ENCODE measurements around the gene NFKB2.

Gene NFKB2

DNA sequence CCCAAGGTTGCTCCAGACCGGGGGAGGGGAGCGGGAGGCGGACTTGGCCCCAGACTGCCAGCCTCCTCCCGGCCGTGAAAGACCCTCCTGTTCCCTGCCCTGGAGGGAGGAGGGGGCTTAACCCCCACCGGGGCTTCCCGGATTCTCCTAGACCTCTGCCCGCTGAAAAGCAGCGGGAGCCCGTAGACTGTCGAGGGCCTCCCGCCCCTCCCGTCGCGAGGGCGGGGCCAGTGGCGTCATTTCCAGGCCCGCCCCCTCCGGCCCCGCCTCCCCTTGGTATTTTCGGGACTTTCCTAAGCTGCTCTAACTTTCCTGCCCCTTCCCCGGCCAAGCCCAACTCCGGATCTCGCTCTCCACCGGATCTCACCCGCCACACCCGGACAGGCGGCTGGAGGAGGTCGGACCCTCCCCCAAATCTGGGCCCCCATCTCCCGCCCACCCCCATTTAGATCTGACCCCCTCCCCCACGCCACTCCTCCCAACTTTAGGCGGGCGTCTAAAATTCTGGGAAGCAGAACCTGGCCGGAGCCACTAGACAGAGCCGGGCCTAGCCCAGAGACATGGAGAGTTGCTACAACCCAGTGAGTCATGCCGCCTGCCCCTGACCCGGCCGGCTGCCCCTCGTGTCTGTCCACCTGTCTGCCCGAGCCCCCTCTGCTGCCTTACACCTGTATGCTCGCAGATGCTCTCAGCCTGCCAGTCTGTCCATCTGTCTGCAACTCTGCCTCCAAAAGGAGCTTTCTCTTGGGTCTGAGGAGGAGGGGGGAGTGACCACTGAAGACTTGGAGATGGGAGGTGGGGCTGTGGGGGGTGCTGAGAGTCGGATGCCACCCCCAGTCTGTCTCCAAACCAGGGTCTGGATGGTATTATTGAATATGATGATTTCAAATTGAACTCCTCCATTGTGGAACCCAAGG lies at the start of gene NFKB2:
Gene NFKB2 (plus strand): TSS at position 306 of the 917 bp plus-strand sequence. CDS start 255 bp downstream, at position 561.
- DNase-seq: peak; percentile 65 to 97 (median 78)
- intact Hi-C loops (cut with DNase I): loop anchor here (2.0 to 5.0 kb wide), 3 partner anchors 83 to 228 kb away; partner anchors contain the start of gene ELOVL3

DNA sequence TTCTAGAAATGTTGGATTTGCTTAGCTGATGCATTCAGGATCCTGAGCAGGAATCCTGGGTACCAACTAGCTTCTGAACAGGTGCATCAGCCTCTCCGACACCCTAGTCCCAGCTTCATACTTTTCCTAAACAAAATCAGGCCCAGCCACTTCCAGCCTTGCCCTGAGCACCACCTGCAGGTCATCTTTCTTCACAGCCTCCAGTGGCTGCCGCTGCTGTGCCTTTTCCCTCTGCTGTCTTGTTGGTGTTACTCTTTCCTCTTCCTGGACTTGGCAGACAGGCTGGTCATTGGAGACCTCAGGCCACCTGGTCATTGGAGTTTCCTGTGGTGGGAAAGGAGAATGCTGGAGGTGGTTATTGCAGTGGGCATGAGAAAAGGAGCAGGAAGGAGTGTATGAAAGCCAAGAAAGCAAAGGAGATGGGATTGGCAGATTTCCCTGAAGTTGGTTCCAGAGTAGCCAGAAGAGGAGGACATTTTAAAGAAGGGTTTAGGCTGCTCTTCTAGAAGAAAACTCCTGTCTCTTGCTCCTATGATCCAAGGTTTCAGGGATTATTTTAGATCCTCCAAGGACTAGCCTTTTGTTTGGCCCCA lies 48.2 kb upstream of the NFKB2 start:
- intact Hi-C loops (cut with DNase I): no loop called here
- DNase-seq: peak in 7 of 10 donors; percentile 12 to 90 (median 24)

DNA sequence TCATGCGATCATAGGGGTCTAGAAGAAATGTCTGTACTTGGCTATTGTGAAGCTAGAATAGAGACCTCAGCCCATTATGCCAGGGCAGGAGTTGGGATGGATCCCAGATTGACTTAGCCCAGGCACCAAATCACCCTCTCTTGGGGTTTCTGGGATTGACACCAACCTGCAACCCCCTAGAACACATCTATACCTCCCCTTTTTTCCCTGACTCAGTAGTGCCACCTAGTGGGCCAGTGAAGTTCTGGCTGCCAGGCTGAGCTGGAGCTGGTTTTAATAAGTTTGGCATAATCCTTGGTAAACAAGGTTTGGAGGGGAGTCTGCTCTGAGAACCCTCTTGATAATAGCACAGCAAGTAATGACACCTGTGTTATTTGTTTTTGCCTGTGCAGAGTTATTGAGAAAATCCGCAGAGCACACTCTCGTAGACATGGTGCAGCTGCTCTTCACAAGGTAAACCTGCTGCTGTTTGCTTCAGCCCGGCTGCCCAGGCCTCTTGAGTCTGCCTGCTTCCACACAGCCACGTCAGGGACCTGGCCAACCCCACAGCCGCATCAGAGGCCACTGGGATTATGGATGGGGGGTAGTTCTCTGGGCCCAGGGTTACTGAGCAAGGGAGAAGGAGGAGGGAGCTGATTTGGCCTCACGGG lies 43.3 kb upstream of the NFKB2 start:
- DNase-seq: peak in 6 of 10 donors; percentile 39 to 70 (median 60)
- intact Hi-C loops (cut with DNase I): loop anchor here (1.0 to 5.0 kb wide), 2 partner anchors 123 to 185 kb away; no protein-coding TSS in a partner anchor

DNA sequence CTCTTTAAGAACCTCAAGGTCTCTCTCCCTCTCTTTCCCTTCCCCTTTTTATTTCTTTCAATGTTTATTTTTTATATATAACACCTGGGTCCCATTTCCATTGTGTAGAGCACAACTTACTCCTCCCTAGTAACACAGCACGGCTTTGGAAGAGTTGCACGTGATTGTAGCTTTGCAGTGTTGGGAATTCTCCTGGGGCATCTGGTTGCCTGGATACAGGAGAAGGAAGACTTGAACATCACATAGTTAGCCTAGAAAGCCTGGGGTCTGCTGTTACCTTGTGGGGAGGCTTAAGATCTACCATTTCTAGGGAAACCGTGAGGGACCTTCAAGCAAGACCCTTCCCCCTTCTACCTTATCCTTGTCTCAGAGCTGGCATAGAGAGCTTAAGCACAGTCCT lies 41.1 kb upstream of the NFKB2 start:
- intact Hi-C loops (cut with DNase I): loop anchor here (5.0 kb wide), 1 partner anchor 187 kb away; no protein-coding TSS in a partner anchor
- no peak for DNase-seq

DNA sequence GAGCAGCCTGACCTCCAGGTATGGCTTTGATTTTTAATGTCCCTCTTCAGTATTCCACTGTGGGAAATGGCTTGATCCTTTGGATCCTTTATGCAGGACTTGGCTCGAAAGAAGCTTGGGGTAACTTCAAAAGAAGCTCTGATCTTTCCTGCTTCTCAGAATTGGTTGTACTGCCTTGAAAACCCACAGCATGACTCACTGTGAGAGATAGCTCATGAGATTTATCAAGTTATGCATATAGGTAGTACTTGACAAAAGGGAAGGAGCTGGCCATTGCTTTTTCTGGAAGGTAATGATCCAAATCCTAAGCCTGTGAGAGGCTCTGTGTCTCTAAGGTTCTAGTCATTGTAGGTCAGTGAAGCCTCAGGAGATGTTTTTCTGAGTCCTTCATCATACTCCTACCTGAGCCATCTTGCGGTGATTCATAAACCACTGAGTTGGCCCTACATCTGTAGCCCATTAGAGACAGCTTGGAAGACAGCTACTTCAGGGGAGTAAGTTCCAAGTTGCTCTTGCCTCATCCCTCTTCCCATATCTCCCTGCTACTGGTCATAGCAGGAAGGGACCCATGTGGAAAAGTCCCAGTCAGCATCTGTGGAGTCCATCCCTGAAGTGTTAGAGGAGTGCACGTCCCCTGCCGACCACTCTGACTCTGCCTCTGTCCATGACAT lies 36.7 kb upstream of the NFKB2 start:
- no peak for DNase-seq
- intact Hi-C loops (cut with DNase I): no loop called here

DNA sequence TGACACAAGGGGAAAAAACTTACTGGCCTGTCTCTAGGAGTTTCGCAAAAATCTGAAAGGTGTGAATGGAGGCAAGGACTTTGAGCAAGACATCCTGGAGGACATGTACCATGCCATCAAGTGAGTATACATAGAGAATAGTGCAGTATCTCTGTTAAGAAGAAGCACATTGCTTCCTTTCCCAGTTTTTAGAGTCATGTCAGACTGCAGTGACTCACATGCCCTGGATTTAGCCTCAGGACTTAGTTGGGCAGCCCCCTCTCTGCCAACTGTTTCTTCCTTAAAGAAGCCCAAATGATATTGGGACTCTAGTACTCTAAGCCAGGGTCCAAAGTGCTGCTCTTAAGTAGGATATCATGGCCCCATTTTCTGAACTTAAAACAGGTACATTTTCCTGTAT lies 28.1 kb upstream of the NFKB2 start:
- intact Hi-C loops (cut with DNase I): no loop called here
- no peak for DNase-seq

DNA sequence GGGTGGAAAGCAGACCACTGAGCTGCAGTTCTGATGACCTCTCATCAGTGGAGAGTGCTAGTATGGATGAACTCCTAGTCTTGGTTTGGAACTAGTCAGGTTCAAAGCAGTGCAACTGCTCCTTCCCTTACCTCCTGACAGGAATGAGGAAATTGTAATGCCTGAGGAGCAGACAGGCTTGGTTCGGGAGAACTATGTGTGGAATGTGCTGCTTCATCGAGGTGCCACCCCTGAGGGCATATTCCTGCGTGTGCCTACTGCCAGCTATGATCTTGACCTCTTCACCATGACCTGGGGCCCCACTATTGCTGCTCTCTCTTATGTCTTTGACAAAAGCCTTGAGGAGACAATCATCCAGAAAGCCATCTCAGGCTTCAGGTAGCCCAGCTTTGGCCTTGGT lies 27.4 kb upstream of the NFKB2 start:
- DNase-seq: no peak
- intact Hi-C loops (cut with DNase I): no loop called here

DNA sequence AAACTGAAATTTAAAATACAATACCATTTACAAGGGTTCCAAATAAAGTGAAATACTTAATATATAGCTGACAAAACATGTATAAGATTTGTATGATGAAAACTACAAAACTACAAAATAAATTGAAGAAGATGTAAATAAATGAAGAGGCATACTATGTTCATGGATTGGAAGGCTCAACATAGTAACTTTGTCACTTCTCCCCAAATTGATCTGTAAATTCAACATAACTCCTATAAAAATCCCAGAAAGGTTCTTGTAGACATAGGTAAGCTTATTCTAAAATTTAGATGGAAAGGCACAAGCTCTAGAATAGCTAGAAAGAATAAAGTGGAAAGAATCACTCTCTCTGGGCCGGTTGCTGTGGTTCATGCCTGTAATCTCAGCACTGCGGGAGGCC lies 24.2 kb upstream of the NFKB2 start:
- intact Hi-C loops (cut with DNase I): no loop called here
- DNase-seq: no peak

DNA sequence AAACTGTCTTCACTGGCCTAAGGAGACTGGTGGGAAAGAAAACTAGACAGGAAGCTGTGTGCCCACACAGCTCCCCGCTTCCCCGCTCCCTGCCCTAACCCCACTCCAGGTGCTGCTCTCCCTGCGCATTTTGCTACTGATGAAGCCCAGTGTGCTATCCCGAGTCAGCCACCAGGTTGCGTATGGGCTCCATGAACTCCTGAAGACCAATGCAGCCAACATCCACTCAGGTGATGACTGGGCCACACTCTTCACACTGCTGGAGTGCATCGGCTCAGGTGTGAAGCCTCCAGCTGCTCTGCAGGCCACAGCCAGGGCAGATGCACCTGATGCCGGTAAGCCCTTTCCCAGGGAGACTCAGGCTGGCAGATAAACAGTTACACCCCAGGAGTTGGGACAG lies 20.3 kb upstream of the NFKB2 start:
- no peak for DNase-seq
- intact Hi-C loops (cut with DNase I): no loop called here

DNA sequence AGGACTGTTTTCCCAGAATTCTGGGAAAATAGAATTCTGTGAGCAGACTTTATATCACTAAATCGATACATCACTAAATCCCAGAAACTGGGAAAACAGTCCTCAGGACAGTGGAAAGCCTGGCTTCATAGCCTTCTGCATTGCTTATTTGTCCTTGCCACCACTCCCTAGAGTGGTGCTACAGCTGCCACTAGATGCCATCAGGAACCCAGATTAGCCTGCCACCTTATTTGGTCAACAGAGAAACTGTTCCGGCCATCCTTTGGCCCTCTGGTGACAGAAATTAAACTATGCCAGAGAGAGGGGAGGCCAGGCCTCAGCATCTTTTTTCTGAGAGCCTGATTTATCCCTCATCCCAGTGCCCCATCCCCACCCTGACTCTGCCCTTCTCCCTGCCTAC lies 19.6 kb upstream of the NFKB2 start:
- intact Hi-C loops (cut with DNase I): no loop called here
- no peak for DNase-seq

DNA sequence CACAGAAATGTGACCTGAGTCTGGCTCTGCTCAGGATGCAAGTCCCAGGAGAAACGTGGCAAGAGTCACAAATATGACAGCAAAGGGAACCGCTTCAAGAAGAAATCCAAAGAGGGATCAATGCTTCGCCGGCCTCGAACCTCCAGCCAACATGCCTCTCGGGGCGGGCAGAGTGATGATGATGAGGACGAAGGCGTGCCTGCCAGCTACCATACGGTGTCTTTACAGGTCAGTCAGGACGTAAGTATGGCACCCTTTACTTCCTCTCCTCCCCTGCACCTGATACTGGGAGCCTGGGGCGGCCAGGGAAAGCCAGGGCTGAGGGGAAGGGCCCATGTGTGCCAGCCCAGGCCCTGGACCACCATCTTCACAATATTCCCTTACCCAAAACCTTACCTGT lies 18.6 kb upstream of the NFKB2 start:
- intact Hi-C loops (cut with DNase I): no loop called here
- DNase-seq: peak in 1 of 10 donors; percentile 70

DNA sequence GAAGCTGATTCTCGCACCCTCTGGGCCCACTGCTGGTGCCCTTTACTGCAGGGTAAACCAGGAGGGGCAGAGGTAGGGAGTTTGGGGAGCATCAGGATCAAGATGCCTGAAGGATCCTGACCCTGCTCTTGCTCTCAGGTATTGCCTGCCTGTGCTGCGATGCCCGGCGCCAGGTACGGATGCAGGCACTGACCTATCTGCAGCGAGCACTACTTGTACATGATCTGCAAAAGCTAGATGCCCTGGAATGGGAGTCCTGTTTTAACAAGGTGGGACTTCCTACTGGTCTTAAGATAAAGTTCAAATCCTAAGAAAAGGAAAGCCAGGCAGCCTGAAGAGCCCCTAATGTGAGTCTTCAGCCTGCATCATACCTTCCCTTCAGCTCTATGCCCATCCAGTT lies 16.1 kb upstream of the NFKB2 start:
- DNase-seq: no peak
- intact Hi-C loops (cut with DNase I): no loop called here

DNA sequence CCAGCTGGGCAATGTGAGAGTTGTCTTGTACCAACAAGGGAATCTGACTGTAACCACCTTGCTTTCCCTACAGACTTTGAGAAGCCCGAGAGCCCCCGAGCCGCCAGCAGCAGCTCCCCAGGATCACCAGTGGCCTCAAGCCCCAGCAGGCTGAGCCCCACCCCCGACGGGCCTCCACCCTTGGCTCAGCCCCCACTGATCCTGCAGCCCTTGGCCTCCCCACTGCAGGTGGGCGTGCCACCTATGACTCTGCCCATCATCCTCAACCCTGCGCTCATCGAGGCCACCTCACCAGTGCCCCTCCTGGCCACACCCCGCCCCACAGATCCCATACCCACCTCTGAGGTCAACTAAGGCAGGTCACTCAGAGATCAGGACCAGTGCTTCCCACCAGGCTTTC lies 13.5 kb upstream of the NFKB2 start:
- intact Hi-C loops (cut with DNase I): no loop called here
- DNase-seq: peak in 1 of 10 donors; percentile 65

DNA sequence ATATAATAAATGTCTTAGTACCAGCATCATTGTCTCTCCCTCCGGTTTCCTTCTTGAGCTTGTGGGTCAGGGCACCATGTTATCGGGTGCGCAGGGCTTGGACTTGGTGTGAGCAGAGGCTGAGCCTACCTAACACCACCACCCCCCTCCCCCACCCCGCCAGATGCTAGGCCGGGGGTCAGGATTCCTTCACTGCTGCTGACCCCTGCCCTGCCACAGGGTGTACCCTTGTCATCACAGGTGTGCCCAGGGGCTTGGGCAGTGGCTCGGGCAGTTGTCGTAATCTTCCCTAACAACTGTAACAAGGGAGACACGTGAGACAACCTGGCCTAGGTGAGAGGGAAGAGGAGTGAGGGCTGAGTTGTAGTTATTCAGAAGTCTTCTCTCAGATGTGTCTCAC lies 12.6 kb upstream of the NFKB2 start:
- DNase-seq: peak in 1 of 10 donors; percentile 50
- intact Hi-C loops (cut with DNase I): no loop called here

DNA sequence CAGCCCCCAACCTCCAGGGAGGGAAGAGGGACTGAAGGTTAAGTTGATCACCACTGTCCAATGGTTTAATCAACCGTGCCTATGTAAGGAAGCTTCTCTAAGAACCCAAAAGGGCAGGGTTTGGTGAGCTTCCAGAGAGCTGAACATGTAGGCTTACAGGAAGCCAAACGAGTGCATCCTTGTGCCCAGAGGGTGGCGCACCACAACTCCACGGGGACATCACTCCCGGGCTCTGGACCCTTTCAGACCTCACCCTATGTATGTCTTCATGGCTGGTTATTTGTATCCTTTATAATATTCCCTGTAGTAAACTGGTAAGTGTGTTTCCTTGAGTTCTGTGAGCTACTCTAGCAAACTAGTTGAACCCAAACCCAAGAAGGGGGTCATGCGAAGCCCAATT lies 11.5 kb upstream of the NFKB2 start:
- intact Hi-C loops (cut with DNase I): no loop called here
- peak in 2 of 10 donors; percentile 7 to 15 for DNase-seq

DNA sequence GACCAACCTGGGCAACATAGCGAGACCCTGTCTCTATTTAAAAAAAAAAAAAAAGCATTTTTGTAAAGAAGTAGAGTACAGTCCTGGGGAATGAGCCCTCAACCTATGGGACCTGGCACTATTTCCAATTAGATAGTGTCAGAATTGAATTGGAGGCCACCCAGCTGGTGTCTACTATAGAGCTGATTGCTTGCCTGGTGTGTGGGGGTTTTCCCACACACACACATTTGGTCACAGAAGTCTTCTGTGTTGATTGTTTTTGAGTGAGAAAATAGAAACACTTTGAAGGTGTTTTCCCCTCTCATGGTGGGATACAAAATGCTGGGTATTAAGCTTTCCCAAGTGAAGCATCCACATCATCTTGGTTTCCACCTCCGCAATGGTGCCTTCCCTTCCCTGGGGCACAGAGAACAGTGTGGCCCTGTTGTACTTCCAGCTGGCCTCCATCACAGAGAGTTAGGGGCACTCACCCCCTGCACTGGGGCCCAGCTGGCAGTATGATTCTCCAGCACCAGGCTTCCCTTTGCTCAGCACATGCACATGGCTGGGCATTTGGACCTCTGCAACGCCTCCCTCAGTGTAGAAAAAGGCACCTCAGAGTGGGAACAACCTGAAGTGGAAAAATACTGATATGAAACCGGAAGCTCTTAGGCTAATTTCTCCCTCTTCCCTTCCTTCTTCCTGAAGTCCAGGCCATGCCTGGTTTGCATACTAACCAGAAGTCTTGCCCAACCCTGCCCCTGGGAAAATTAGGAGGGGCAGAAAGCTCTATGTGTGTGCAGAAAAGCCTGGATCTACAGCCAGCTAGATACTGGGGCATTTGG lies 10.7 kb upstream of the NFKB2 start:
- DNase-seq: peak in 2 of 10 donors; percentile 47 to 54
- intact Hi-C loops (cut with DNase I): no loop called here

DNA sequence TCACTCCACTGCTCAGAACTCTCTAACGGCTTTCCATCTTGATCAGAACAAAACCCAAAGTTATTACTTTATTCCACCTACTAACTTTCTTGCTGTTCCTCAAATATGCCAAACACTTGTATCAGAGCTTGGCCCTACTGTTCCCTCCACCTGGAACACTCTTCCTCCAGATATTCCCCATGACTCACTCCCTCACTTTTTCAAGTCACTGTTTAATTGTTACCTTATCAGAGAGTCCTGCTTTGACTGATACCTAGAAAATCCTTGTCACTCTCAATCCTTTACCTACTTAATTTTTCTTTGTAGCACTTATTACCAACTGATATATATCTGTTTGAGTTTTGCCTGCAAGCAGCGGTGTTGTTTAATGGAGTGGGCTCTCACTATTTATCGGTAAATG lies 5.6 kb upstream of the NFKB2 start:
- intact Hi-C loops (cut with DNase I): loop anchor here (5.0 kb wide), 1 partner anchor 192 kb away; no protein-coding TSS in a partner anchor
- DNase-seq: no peak

DNA sequence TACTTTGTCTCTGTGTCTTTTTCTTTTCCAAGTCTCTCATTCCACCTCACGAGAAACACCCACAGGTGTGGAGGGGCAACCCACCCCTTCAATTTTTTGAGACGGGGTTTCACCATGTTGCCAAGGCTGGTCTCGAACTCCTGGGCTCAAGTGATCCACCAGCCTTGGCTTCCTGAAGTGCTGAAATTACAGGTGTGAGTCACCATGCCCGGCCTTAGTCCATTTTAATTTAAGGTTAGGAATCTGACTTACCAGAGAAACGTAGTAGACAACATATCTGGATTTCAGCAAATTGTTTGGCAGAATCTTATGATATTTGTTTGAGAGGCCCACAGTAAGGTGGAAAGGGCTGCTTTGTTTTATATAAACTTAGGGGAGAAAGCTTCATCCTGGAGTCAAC lies 3.2 kb upstream of the NFKB2 start:
- DNase-seq: peak in 3 of 10 donors; percentile 5 to 19 (median 16)
- intact Hi-C loops (cut with DNase I): loop anchor here (5.0 kb wide), 1 partner anchor 190 kb away; no protein-coding TSS in a partner anchor

DNA sequence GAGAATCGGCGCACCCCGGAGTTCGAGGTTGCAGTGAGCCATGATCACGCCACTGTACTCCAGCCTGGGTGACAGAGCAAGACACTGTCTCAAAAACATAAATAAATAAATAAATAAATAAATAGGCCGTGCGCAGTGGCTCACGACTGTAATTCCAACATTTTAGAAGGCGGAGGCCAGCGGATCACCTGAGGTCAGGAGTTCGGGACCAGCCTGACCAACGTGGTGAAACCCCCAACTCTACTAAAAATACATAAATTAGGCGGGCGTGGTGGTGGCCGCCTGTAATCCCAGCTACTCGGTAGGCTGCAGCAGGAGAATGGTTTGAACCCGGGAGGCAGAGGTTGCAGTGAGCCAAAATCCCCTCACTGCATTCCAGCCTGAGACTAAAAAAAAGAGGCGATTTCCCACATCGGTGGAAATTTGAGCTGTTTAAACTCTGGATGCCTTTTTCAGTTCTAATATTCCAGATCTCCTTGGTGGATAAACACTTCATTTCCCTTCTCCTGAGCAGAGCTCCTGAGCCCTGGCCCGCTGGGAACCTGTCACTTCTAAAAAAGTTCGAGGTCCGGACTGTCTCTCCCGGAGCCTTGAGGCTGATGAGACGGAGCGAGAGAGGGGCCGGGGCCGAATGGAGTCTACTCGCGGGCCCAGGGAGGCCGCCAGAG lies 2.0 kb upstream of the NFKB2 start:
- DNase-seq: peak in 5 of 10 donors; percentile 11 to 96 (median 81)
- intact Hi-C loops (cut with DNase I): loop anchor here (1.0 to 5.0 kb wide), 3 partner anchors 29 to 189 kb away; no protein-coding TSS in a partner anchor

Measured in posterior cingulate gyrus (tissue), 11 donors.